ENCODE results near the gene ZNF844.

- TF ChIP-seq POLR2AphosphoS5 (IDR thresholded peaks at IDR 0.05; ENCODE audit: borderline replicate concordance, low read depth, low read length) = no peak
- no peak for TF ChIP-seq EZH2 (IDR thresholded peaks at IDR 0.05)
Measured at GRCh38 chr19:12098040-12098439, 33.5 kb downstream of the ZNF844 start.
